Fibroblast of the aortic adventitia (primary cell): Measurements from ENCODE around the gene PNMA6E. TPM values are rescaled to one million over a fixed set of nuclear protein-coding genes. Genes with fewer than 3 reads are reported as not detected.

ENCODE experiments used
- DNase-seq: peaks from one replicate; pipeline ENCODE4 v3.0.0-alpha.2; 2010; ENCODE audit warnings: low read depth
- H3K4me3 ChIP-seq: 2 replicates; pipeline ENCODE4 v1.5.1; 2011; ENCODE audit warnings: low read depth, mild to moderate bottlenecking, control low read depth, low read length, moderate library complexity
- CTCF ChIP-seq: IDR thresholded peaks from 2 replicates; pipeline ENCODE4 v1.5.1; 2011; ENCODE audit warnings: mild to moderate bottlenecking, low read length, control low read depth, inconsistent platforms; ENCODE audit not compliant: insufficient read depth
- total RNA-seq: library from RNA; depleted of rRNA; stranded (reverse); fragments of >200 nt; gene quantifications from 2 replicates; pipeline ENCODE4 v1.2.3, GENCODE V29; 2012; ENCODE audit warnings: low replicate concordance

Gene PNMA6E
- total RNA-seq, 1 donor = not detected

DNA sequence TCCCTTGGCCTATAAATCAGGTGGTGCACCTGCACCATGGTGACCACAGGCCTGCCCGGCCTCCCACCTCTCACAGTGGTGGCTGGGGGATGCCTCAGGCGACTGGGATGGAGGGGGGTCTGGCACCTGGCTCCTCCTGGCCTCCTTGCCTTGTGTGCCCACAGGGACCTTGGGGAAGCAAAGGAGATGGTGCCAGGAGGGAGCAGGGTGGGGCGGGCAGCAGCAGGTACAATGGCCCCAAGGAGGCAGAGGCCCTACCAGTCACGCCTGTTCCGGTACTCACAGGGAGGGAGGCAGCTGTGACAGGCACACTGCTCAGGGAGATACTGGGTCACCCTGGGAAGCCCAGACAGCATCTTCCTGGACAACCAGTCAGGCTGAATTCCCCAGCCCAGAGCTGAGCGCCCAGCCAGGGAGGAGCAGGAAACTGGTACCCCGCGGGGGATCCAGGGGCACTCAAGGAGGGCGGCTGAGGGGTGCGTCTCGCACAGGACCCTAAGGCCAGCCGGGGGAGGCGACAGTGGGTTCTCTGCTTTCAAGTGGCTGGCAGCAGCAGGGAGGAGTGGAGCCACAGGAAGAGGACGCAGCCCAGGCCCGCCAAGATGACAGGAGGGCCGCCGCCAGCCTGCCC lies 45.9 kb upstream of the PNMA6E start:
- H3K4me3 ChIP-seq = no peak overlapping the region
- DNase-seq = no peak
- no peak for TF ChIP-seq CTCF

DNA sequence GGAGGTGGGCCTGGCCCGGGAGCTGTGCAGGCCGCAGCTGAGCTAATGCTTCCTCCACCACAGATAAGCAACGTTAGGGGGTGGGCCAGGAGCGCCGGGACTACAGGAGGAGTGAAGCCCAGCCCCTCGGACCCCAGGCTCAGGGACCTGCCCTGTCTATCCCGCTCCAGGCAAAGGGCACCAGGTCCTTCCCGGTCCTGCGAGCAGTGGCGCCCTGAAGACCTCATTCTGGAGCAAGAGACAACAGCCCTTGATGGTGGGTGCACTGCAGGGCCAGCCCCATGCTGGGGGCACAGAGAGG lies 45.4 kb upstream of the PNMA6E start:
- no peak for TF ChIP-seq CTCF
- no peak overlapping the region for H3K4me3 ChIP-seq
- no peak for DNase-seq

- H3K4me3 ChIP-seq = no peak within 1 kb of the TSS
- DNase-seq = no peak
- TF ChIP-seq CTCF = no peak
Measured at GRCh38 chrX:153445856-153446635, 44.9 kb upstream of the PNMA6E start, which contains the start of gene TREX2. Gene TREX2 (minus strand): TSS chrX:153446056. CDS start chrX:153445430, 626 bp downstream.

DNA sequence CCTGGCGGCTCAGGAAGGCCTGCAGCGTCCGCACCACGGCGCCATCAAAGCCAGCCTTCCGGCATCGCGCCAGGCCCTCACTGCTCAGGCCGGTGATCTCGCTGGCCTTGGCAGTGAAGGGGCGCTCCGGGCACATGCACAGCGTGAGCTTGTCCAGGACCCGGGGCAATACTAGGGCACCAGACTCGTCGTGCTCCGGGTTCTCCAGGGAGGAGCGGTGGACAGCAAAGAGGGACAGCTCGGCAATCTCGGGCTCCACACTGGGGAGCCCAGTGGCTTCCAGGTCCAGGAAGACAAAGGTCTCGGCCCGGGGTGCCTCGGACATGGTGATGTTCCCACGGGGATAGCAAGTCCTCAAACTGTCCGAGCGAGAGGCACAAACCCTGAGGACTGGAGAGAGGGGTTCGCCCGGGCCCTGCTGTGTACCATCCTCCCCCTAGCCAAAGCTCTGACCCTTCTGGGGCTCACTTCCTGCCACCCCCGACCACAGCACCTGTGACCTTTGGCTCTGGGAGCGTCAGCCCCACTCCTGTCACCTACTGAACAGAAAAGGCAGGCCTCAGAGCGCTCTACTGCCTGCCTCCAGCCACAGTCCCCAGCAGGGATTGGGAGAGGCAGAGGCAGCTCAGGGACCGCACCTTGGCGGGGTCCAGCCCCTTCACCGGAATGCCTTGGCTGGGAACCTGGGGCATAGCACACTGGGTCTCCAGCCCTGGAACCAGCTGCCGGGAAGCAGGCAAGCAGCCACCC lies 44.1 kb upstream of the PNMA6E start:
- no peak overlapping the region for H3K4me3 ChIP-seq
- DNase-seq = no peak
- TF ChIP-seq CTCF = no peak

DNA sequence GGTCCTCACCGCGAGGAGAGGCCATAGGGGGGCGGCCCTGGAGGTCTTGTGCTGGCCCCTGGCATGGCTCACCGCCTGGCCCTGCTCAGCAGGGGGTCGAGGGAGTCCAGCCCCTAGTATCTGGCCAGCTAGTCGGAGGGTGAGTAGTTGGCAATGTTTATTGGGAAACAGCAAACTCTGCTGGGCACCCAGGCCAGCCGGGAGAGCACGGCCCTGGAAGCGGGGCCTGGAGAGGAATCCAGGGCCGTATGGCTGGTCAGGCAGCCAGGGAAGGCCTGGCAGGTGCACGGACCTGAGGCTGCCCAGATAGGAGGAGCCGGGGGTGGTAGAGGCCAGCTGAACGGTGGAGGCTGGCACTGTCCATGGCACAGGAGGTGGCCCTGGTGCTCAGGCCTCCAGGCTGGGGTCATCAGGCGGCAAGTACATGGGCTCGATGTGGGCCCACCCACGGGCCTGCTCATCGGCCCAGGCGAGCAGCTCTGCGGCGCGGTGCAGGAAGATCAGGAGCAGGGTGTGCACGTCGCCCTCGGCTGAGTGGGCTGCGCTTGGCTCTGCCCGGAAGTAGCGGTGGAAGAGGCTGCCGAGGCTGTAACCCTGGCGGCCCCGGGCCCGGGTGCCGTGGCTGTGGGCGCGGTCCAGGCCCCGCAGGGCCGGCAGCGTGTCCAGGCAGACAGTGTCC lies 43.3 kb upstream of the PNMA6E start:
- H3K4me3 ChIP-seq = no peak overlapping the region
- no peak for TF ChIP-seq CTCF
- no peak for DNase-seq

- TF ChIP-seq CTCF = no peak
Measured at GRCh38 chrX:153443476-153444332, 42.6 kb upstream of the PNMA6E start.

More at GRCh38 chrX:153443476-153444332, 42.6 kb upstream of the PNMA6E start:
- no peak overlapping the region for H3K4me3 ChIP-seq
- no peak for DNase-seq
